ENCODE results near the gene MACF1.
"Not testable (repeated sequence)": the region's sequence is repeated elsewhere in the genome, so short reads cannot be mapped to it uniquely, and the experiment has no call there.

MACF1 gene

GRCh38 chr1:39500862-39501389 lies 296.4 kb downstream of the MACF1 start:
- DNase-seq = no peak

- DNase-seq = no peak
Observed at GRCh38 chr1:39501666-39502065, 297.2 kb downstream of the MACF1 start.

GRCh38 chr1:39504436-39504835 lies 299.9 kb downstream of the MACF1 start:
- not testable (repeated sequence) for DNase-seq

- no peak for DNase-seq
Observed at GRCh38 chr1:39505289-39505688, 300.8 kb downstream of the MACF1 start.

GRCh38 chr1:39507230-39507928 lies 302.9 kb downstream of the MACF1 start:
- no peak for DNase-seq

GRCh38 chr1:39508266-39508665 lies 303.8 kb downstream of the MACF1 start:
- no peak for DNase-seq

GRCh38 chr1:39508857-39509305 lies 304.4 kb downstream of the MACF1 start:
- DNase-seq = no peak

GRCh38 chr1:39509360-39510009 lies 305.0 kb downstream of the MACF1 start:
- no peak for DNase-seq

GRCh38 chr1:39510570-39511186 lies 306.2 kb downstream of the MACF1 start:
- not testable (repeated sequence) for DNase-seq

- DNase-seq = not testable (repeated sequence)
Observed at GRCh38 chr1:39511477-39511876, 307.0 kb downstream of the MACF1 start.

GRCh38 chr1:39512234-39512847 lies 307.8 kb downstream of the MACF1 start:
- DNase-seq = not testable (repeated sequence)

- DNase-seq = not testable (repeated sequence)
Observed at GRCh38 chr1:39514710-39515124, 310.2 kb downstream of the MACF1 start.

- not testable (repeated sequence) for DNase-seq
Observed at GRCh38 chr1:39515131-39516086, 310.9 kb downstream of the MACF1 start.

GRCh38 chr1:39516841-39517240 lies 312.3 kb downstream of the MACF1 start:
- DNase-seq = not testable (repeated sequence)

GRCh38 chr1:39517936-39518335 lies 313.4 kb downstream of the MACF1 start:
- DNase-seq = not testable (repeated sequence)

- DNase-seq = not testable (repeated sequence)
Observed at GRCh38 chr1:39519376-39519775, 314.9 kb downstream of the MACF1 start.

- not testable (repeated sequence) for DNase-seq
Observed at GRCh38 chr1:39522221-39522620, 317.7 kb downstream of the MACF1 start.

GRCh38 chr1:39522661-39523567 lies 318.4 kb downstream of the MACF1 start:
- no peak for DNase-seq

- DNase-seq = no peak
Observed at GRCh38 chr1:39524171-39524570, 319.7 kb downstream of the MACF1 start.

- DNase-seq = no peak
Observed at GRCh38 chr1:39524591-39525365, 320.3 kb downstream of the MACF1 start.

All from activated T-cell treated with anti-CD3 and anti-CD28 coated beads for 4 hours (primary cell).